ENCODE measurements around the gene DDX56.

GRCh38 chr7:44573464-44574286 lies at the start of gene DDX56:
- TF ChIP-seq CTCF (IDR thresholded peaks at IDR 0.05) (peak in 1 of 6 experiments; percentile 13), POLR2A (IDR thresholded peaks at IDR 0.05) (peak in 3 of 4 donors; percentile 47 to 87 (median 86))

Measured in esophagus squamous epithelium (tissue), 4 donors.